Measurements from ENCODE around the gene OSBPL10.
"Not testable (repeated sequence)": the region's sequence is repeated elsewhere in the genome, so short reads cannot be mapped to it uniquely, and the experiment has no call there.

The OSBPL10 gene

GRCh38 chr3:31992995-31993394 is 11.9 kb upstream of the OSBPL10 start:
- not testable (repeated sequence) for DNase-seq

- DNase-seq = no peak
Measured at GRCh38 chr3:31988271-31988670, 7.2 kb upstream of the OSBPL10 start.

- DNase-seq = no peak
Measured at GRCh38 chr3:31985831-31986230, 4.8 kb upstream of the OSBPL10 start.

- no peak for DNase-seq
Measured at GRCh38 chr3:31984321-31984720, 3.3 kb upstream of the OSBPL10 start.

- DNase-seq = no peak
Measured at GRCh38 chr3:31980530-31981205, 394 bp downstream of the OSBPL10 start.

- DNase-seq = no peak
Measured at GRCh38 chr3:31979001-31979697, 1.9 kb downstream of the OSBPL10 start.

GRCh38 chr3:31978553-31978952 is 2.5 kb downstream of the OSBPL10 start:
- DNase-seq = no peak

- DNase-seq = no peak
Measured at GRCh38 chr3:31977736-31978135, 3.3 kb downstream of the OSBPL10 start.

GRCh38 chr3:31976302-31976701 is 4.8 kb downstream of the OSBPL10 start:
- DNase-seq = no peak

GRCh38 chr3:31974964-31975363 is 6.1 kb downstream of the OSBPL10 start:
- DNase-seq = no peak

GRCh38 chr3:31974471-31974870 is 6.6 kb downstream of the OSBPL10 start:
- no peak for DNase-seq

- DNase-seq = no peak
Measured at GRCh38 chr3:31973837-31974236, 7.2 kb downstream of the OSBPL10 start.

- DNase-seq = no peak
Measured at GRCh38 chr3:31973081-31973480, 8.0 kb downstream of the OSBPL10 start.

- no peak for DNase-seq
Measured at GRCh38 chr3:31971607-31972006, 9.5 kb downstream of the OSBPL10 start.

- no peak for DNase-seq
Measured at GRCh38 chr3:31968927-31969418, 12.1 kb downstream of the OSBPL10 start.

GRCh38 chr3:31968369-31968926 is 12.6 kb downstream of the OSBPL10 start:
- no peak for DNase-seq

- no peak for DNase-seq
Measured at GRCh38 chr3:31967592-31967991, 13.5 kb downstream of the OSBPL10 start.

GRCh38 chr3:31966978-31967591 is 14.0 kb downstream of the OSBPL10 start:
- DNase-seq = no peak

- DNase-seq = no peak
Measured at GRCh38 chr3:31962801-31963205, 18.3 kb downstream of the OSBPL10 start.

GRCh38 chr3:31960793-31961431 is 20.1 kb downstream of the OSBPL10 start:
- DNase-seq = peak; percentile 23

- DNase-seq = no peak
Measured at GRCh38 chr3:31959951-31960792, 20.9 kb downstream of the OSBPL10 start.

- no peak for DNase-seq
Measured at GRCh38 chr3:31959251-31959650, 21.8 kb downstream of the OSBPL10 start.

Measured in NCI-H1694 (cell line).